Muscle of arm (tissue), 12 donors: Measurements from ENCODE around the gene WNK4. TPM values are rescaled to one million over a fixed set of nuclear protein-coding genes. Genes with fewer than 3 reads are reported as not detected.

ENCODE experiments used
- DNase-seq: peaks from one replicate; pipeline ENCODE4 v3.0.0-alpha.2; 2013
- polyA plus RNA-seq, 12 donors: library from polyadenylated mRNA; unstranded; fragments of 120-200 nt; gene quantifications; one replicate each; pipeline ENCODE4 v1.2.1, GENCODE V29; 2013; ENCODE audit not compliant: insufficient read length in 12 of 12

The WNK4 gene
- polyA plus RNA-seq, 12 donors: 0.32 to 3.3 (median 0.67) TPM; not detected in 2

DNA sequence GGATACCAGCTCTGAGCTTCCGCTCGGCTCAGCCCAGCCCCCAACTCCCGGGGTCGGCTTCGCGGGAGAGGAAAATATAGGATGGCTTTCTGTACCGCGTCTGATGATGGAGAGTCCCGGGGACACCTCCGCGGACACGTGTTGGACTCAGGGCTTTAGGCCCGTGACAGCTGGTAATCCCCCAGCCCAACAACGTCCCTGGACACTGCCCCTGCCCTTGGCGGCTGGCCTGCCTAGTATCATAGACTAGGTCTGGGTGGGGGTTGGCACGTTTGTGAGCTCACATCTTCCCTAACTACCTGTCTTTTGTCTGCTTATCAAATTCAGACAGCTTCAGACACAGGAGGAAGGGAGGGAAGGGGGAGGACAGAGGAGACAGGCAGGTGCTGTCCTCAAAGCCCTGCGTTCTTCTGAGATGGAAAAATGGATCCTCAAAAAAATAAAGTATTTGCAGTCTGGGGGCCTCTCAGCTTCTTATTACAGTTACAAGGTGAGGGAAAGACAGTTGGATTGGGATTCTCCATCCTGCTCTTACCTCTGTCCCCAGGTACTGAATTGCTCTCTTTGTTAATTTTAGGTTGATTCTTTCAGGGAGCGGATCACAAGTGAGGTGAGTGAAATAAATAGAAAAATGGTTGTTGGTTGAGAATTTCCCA is 53.5 kb downstream of the WNK4 start:
- no peak for DNase-seq

DNA sequence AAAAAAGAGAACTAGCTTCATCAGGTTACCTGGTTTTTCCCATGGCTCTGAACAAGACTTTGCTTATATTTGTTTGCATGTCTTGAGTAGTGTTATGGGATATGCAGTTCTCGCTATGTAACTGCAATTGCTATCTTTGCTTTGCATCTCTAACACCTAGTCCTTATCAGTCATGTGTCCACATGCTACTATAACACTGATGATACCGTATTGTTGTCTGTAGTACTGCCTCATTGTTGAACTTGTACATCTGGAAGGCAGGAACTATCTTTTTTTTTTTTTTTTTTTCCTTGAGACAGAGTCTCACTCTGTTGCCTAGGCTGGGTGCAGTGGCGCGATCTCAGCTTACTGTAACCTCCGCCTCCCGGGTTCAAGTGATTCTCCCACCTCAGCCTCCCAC is 55.3 kb downstream of the WNK4 start:
- DNase-seq: no peak

DNA sequence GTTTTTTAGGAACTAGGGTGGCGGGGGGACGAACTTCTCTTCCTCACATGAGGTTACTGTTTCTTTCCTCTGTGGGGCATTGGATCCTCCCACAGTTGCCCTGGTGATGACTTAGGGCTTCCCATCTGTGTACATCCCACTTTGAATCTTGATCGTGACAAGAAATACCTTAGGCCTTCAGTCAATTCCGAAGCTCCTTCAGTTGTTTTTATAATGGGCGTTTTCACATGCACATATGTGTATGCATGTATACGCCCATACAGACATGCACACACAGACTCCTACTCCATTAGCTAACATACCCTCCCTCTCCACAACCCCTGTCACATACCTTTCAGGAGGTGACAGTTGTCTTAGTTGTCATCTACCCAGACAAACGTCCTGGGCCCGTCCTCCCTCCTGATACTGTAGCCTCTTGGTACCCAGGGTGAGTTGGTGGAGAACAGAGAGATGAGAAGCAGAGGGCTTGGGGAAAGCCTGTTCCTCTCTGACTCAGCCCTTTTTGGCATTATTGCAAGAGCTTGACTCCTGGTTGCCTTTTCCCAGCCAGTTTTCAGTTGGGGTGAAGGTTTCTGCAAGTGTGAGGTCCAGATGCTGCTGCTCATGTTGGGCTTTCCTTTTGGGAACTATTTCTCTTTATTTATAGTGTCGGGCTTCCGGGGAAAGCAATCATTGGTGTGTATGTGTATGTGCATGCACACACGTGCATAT is 61.7 kb downstream of the WNK4 start:
- no peak for DNase-seq

DNA sequence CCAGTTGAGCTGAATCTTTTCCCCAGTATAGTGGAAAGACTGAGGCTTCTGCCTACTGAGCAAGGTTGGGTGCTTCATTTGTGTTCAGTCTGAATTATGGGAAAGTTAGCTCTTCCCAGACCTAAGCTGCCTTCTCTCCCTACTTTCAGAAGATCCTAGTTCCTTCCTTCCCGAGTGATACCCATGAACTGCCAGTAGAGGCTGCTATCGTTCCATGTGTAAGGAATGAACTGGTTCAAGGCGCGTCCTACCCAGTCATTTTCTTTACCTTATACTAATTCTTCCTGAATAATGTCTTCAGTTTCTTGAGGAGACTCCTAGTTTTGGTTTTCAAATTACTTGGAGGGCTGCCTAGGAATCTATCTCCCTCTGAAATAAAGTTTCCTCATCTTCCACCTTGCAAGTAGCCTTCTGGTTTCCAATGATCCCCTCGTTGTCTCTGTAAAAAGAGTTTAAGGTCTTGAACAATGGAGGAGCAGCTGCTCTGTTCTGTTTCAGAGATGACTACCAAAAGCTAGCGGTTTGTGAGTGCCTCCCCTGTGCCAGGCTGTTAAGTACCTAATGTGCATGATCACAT is 63.0 kb downstream of the WNK4 start:
- peak; percentile 52 for DNase-seq

DNA sequence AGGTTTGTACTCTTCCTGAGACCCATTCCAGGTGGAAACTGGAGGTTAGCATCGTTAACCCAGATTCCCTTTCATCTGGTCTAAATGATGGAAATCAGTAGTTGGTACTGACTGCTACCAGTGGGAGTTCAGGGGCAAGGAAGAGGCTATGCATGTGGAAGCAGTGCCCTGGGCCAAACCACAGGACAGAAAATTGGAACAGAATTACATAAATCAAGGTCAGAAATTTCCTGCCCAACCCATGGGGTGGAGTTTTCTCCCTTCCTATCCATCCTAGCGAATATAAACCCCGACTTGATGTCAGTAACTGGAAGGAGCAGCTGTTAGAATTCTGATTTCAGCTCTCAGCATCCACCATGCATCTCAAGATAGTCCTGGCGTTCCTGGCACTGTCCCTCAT is 63.9 kb downstream of the WNK4 start, which contains the start of gene AOC2:
Gene AOC2, plus strand, starts transcription at position 310 of the 400 bp plus-strand sequence. Its CDS starts 47 bp downstream, at position 357.
- DNase-seq: no peak

DNA sequence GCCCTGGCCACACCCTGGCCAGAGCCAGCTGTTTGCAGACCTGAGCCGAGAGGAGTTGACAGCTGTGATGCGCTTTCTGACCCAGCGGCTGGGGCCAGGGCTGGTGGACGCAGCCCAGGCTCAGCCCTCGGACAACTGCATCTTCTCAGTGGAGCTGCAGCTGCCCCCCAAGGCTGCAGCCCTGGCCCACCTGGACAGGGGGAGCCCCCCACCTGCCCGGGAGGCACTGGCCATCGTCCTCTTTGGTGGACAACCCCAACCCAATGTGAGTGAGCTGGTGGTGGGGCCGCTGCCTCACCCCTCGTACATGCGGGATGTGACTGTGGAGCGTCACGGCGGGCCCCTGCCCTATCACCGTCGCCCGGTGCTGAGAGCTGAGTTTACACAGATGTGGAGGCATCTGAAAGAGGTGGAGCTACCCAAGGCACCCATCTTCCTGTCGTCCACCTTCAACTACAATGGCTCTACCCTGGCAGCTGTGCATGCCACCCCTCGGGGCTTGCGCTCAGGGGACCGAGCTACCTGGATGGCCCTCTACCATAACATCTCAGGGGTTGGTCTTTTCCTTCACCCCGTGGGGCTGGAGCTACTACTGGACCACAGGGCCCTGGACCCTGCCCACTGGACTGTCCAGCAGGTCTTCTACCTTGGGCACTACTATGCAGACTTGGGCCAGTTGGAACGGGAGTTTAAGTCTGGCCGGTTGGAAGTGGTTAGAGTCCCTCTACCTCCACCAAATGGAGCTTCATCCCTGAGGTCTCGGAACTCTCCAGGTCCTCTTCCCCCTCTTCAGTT is 64.5 kb downstream of the WNK4 start:
- no peak for DNase-seq

DNA sequence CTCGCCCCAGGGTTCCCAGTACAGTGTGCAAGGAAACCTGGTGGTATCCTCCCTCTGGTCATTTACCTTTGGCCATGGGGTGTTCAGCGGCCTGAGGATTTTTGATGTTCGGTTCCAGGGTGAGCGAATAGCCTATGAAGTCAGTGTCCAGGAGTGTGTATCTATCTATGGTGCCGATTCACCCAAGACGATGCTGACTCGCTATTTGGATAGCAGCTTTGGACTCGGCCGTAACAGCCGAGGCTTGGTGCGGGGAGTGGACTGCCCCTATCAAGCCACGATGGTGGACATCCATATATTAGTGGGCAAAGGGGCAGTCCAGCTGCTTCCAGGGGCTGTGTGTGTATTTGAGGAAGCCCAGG is 65.1 kb downstream of the WNK4 start:
- DNase-seq: no peak

DNA sequence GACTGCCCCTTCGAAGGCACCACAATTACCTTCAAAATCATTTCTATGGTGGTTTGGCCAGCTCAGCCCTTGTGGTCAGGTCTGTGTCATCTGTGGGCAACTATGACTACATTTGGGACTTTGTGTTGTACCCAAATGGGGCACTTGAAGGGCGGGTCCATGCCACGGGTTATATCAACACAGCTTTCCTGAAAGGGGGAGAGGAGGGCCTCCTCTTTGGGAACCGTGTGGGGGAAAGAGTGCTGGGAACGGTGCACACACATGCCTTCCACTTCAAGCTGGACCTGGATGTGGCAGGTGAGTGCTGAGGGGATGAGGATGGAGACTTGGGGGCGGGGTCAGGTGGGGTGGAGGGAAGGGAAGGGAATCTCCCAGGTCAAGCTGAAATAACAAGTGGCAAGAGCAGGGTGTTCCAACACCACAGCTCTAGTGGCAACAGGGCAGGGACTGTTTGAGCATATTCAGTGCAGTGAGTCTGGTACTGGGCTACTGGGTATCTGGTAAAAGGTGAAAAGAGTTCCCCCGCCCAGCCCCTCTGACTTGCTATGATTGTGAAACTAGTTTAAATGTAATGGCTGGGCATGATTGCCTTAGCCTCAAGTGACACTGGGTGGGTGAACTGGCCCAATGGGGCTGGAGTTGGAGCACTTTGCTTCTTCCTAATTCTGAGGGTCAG is 65.6 kb downstream of the WNK4 start:
- DNase-seq: no peak

Other genes with a start within 250 kb of the WNK4 start
- gene NAGLU, start 244.4 kb upstream of the WNK4 start, polyA plus RNA-seq: 10 to 100 TPM in 11 of 12 donors, not detected in 1; 15.6 to 25.8 (median 17.9) TPM
- gene HSD17B1, start 227.7 kb upstream of the WNK4 start, polyA plus RNA-seq: 1 to 10 TPM in 11 of 12 donors, not detected in 1; 1.6 to 5.2 (median 2.3) TPM
- gene COASY, start 218.5 kb upstream of the WNK4 start, polyA plus RNA-seq: 10 to 100 TPM in 11 of 12 donors, not detected in 1; 22.0 to 55.4 (median 26.0) TPM
- 10 to 100 TPM in 11 of 12 donors, not detected in 1; 33.2 to 42.8 (median 37.5) TPM for gene MLX, start 213.5 kb upstream of the WNK4 start, polyA plus RNA-seq
- gene PSMC3IP, start 202.9 kb upstream of the WNK4 start, polyA plus RNA-seq: 10 to 100 TPM in 6 of 12 donors, 1 to 10 TPM in 4, not detected in 2; 8.1 to 19.7 (median 10.6) TPM
- gene RETREG3, start 171.2 kb upstream of the WNK4 start, polyA plus RNA-seq: 10 to 100 TPM in 11 of 12 donors, not detected in 1; 26.3 to 40.9 (median 36.8) TPM
- gene TUBG1, start 170.9 kb upstream of the WNK4 start, polyA plus RNA-seq: 10 to 100 TPM in 11 of 12 donors, not detected in 1; 27.3 to 38.3 (median 33.6) TPM
- gene TUBG2, start 121.3 kb upstream of the WNK4 start, polyA plus RNA-seq: 10 to 100 TPM in 11 of 12 donors, not detected in 1; 10.1 to 27.6 (median 12.1) TPM
- 10 to 100 TPM in 11 of 12 donors, not detected in 1; 21.0 to 70.2 (median 33.4) TPM for gene PLEKHH3, start 103.6 kb upstream of the WNK4 start, polyA plus RNA-seq
- gene CCR10, start 98.8 kb upstream of the WNK4 start, polyA plus RNA-seq: 1 to 10 TPM in 6 of 12 donors, under 1 TPM in 4, not detected in 2; 0.78 to 2.7 (median 1.2) TPM
- 10 to 100 TPM in 8 of 12 donors, 1 to 10 TPM in 3, not detected in 1; 8.3 to 22.3 (median 11.4) TPM for gene CNTNAP1, start 98.1 kb upstream of the WNK4 start, polyA plus RNA-seq
- 10 to 100 TPM in 11 of 12 donors, not detected in 1; 15.0 to 33.7 (median 22.3) TPM for gene EZH1, start 35.6 kb upstream of the WNK4 start, polyA plus RNA-seq
- 100 to 1,000 TPM in 1 of 12 donors, 10 to 100 TPM in 10, not detected in 1; 60.4 to 120 (median 69.4) TPM for gene RAMP2, start 19.4 kb upstream of the WNK4 start, polyA plus RNA-seq
- gene VPS25, start 7.2 kb upstream of the WNK4 start, polyA plus RNA-seq: 10 to 100 TPM in 11 of 12 donors, not detected in 1; 25.0 to 46.1 (median 30.6) TPM
- 10 to 100 TPM in 11 of 12 donors, not detected in 1; 45.3 to 64.9 (median 56.4) TPM for gene COA3, start 18.1 kb downstream of the WNK4 start, polyA plus RNA-seq
- 1 to 10 TPM in 4 of 12 donors, under 1 TPM in 6, not detected in 2; 0.30 to 2.1 (median 0.92) TPM for gene CNTD1, start 18.3 kb downstream of the WNK4 start, polyA plus RNA-seq
- 10 to 100 TPM in 11 of 12 donors, not detected in 1; 36.0 to 57.1 (median 49.2) TPM for gene BECN1, start 43.7 kb downstream of the WNK4 start, polyA plus RNA-seq
- 10 to 100 TPM in 11 of 12 donors, not detected in 1; 47.2 to 71.8 (median 54.4) TPM for gene PSME3, start 52.8 kb downstream of the WNK4 start, polyA plus RNA-seq
- 1 to 10 TPM in 3 of 12 donors, under 1 TPM in 7, not detected in 2; 0.51 to 1.1 (median 0.89) TPM for gene AOC2, start 64.0 kb downstream of the WNK4 start, polyA plus RNA-seq
- 10 to 100 TPM in 11 of 12 donors, not detected in 1; 14.4 to 22.0 (median 17.4) TPM for gene AOC3, start 70.6 kb downstream of the WNK4 start, polyA plus RNA-seq
- under 1 TPM in 3 of 12 donors, not detected in 9; 0.04 to 0.28 (median 0.16) TPM for gene G6PC1, start 120.2 kb downstream of the WNK4 start, polyA plus RNA-seq
- gene AARSD1, start 183.8 kb downstream of the WNK4 start, polyA plus RNA-seq: 10 to 100 TPM in 11 of 12 donors, not detected in 1; 42.1 to 75.5 (median 48.0) TPM
- 10 to 100 TPM in 11 of 12 donors, not detected in 1; 17.2 to 89.5 (median 67.5) TPM for gene PTGES3L, start 199.5 kb downstream of the WNK4 start, polyA plus RNA-seq
- 100 to 1,000 TPM in 1 of 12 donors, 10 to 100 TPM in 1, 1 to 10 TPM in 10; 7.0 to 111 (median 7.5) TPM for gene RUNDC1, start 200.0 kb downstream of the WNK4 start, polyA plus RNA-seq
- 1,000 to 10,000 TPM in 11 of 12 donors, not detected in 1; 1,439 to 2,418 (median 2,314) TPM for gene RPL27, start 217.8 kb downstream of the WNK4 start, polyA plus RNA-seq
- 10 to 100 TPM in 1 of 12 donors, 1 to 10 TPM in 10, not detected in 1; 3.0 to 15.5 (median 4.6) TPM for gene IFI35, start 226.2 kb downstream of the WNK4 start, polyA plus RNA-seq
- gene VAT1, start 241.8 kb downstream of the WNK4 start, polyA plus RNA-seq: 100 to 1,000 TPM in 1 of 12 donors, 10 to 100 TPM in 10, not detected in 1; 54.1 to 123 (median 65.8) TPM
- gene RND2, start 244.6 kb downstream of the WNK4 start, polyA plus RNA-seq: 1 to 10 TPM in 3 of 12 donors, under 1 TPM in 7, not detected in 2; 0.29 to 1.5 (median 0.78) TPM